Measurements from ENCODE around the gene PDGFRA.
"Not testable (repeated sequence)": the region's sequence is repeated elsewhere in the genome, so short reads cannot be mapped to it uniquely, and the experiment has no call there.

The PDGFRA gene

DNA sequence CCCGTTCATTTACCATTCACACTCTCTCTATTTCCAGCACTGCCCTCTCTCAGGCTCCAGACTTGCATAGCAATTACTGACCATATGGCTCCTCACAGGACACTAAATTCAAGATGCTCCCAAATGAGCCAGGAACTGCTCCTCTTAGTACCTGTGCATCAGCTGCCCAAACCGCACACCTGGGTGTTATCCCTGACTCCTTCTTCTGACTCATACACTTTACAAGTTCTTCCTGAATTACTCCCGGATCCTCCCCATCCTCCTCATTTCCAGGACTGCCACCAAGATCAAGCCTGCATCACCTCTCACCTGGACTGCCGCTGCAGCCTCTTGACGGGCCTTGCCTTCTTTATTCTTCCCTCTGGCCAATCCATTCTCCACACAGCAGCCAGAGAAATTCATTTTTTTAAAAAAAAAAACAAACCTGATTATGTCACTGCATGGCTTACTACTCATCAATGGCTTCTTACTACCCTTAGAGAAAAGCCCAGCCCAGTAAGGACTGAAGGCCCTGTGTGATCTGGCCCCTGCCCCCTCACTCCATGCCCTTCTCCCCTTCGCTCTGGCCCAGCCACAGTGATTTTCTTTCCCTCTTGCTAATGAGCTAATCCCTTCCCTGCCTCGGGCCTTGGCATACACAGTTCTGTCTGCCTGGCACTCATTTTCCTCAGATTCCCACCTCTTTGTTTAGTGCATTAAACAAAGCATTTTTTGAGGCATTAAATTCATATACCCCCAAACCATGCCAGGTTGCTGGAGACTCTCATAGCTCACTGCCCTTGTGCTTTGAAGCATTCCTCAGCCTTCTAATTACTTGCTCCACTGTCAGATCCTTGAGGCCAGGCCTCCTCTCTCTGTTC lies 92.0 kb downstream of the PDGFRA start:
- POLR2A ChIA-PET = no interaction called here
- TF ChIP-seq ZNF384 (IDR thresholded peaks at IDR 0.05) = no peak
- TF ChIP-seq SP1 (IDR thresholded peaks at IDR 0.05) = no peak
- TF ChIP-seq CTBP1 (IDR thresholded peaks at IDR 0.05; ENCODE audit: borderline replicate concordance) = no peak
- TF ChIP-seq FOXA1 (IDR thresholded peaks at IDR 0.05) = no peak
- no peak for TF ChIP-seq L3MBTL2 (conservative IDR thresholded peaks at IDR 0.05)
- TF ChIP-seq LEF1 (IDR thresholded peaks at IDR 0.05; ENCODE audit: borderline replicate concordance) = no peak
- no peak for TF ChIP-seq FOXM1 (IDR thresholded peaks at IDR 0.05; ENCODE audit: borderline replicate concordance)
- no peak for TF ChIP-seq HDGF (IDR thresholded peaks at IDR 0.05; ENCODE audit: borderline replicate concordance)
- no peak for TF ChIP-seq NFRKB (IDR thresholded peaks at IDR 0.05)
- no peak for TF ChIP-seq ELF4 (IDR thresholded peaks at IDR 0.05)
- no peak for TF ChIP-seq FOXK2 (IDR thresholded peaks at IDR 0.05)
- TF ChIP-seq TARDBP (IDR thresholded peaks at IDR 0.05) = no peak
- no peak for TF ChIP-seq BHLHE40 (IDR thresholded peaks at IDR 0.05; ENCODE audit: borderline replicate concordance)
- TF ChIP-seq, protein P1, sequence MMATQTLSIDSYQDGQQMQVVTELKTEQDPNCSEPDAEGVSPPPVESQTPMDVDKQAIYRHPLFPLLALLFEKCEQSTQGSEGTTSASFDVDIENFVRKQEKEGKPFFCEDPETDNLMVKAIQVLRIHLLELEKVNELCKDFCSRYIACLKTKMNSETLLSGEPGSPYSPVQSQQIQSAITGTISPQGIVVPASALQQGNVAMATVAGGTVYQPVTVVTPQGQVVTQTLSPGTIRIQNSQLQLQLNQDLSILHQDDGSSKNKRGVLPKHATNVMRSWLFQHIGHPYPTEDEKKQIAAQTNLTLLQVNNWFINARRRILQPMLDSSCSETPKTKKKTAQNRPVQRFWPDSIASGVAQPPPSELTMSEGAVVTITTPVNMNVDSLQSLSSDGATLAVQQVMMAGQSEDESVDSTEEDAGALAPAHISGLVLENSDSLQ (IDR thresholded peaks at IDR 0.05) = no peak
- no peak for TF ChIP-seq SUZ12 (IDR thresholded peaks at IDR 0.05)
- no peak for DNase-seq (ENCODE audit: extremely low spot score)
- CTCF ChIA-PET = interaction anchor here (0.7 kb wide), 1 partner anchor 123 kb away, joined by 4 read pairs; no protein-coding TSS in a partner anchor

DNA sequence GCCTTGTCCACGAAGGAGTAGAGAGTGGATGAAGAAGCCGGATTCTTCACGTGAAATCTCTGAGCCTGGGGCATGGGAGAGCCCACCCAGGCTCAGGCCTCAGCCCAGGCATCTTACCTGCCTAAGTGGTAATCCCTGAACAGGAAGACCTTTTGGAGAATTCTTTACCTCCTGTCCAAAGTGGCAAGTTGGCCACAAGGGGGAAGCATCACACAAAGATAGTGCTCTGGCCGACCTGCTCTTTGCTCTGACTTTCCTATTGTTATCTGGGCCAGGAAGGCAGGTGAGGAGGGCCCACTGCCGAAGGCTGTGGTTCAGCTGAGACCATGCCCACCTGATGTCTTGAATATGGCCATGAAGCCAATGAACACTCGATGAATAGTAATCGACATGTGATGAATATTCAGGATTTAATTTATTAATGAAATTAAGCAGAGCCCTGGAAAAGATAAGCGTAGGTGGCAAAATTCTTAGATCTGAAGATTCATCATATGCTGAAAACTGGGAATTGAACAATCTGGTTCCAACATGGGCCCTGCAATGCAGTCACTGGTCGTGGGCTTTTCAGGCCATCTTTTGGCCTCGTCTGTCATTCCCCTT lies 93.8 kb downstream of the PDGFRA start:
- ChIA-PET CTCF (no interaction called here), POLR2A (no interaction called here)
- DNase-seq (ENCODE audit: extremely low spot score) = peak; percentile 74
- no peak for TF ChIP-seq FOXM1 (IDR thresholded peaks at IDR 0.05; ENCODE audit: borderline replicate concordance)
- TF ChIP-seq L3MBTL2 (conservative IDR thresholded peaks at IDR 0.05) = no peak
- TF ChIP-seq BHLHE40 (IDR thresholded peaks at IDR 0.05; ENCODE audit: borderline replicate concordance) = no peak
- no peak for TF ChIP-seq LEF1 (IDR thresholded peaks at IDR 0.05; ENCODE audit: borderline replicate concordance)
- no peak for TF ChIP-seq SP1 (IDR thresholded peaks at IDR 0.05)
- no peak for TF ChIP-seq TARDBP (IDR thresholded peaks at IDR 0.05)
- no peak for TF ChIP-seq CTBP1 (IDR thresholded peaks at IDR 0.05; ENCODE audit: borderline replicate concordance)
- TF ChIP-seq SUZ12 (IDR thresholded peaks at IDR 0.05) = no peak
- TF ChIP-seq FOXA1 (IDR thresholded peaks at IDR 0.05) = no peak
- no peak for TF ChIP-seq NFRKB (IDR thresholded peaks at IDR 0.05)
- no peak for TF ChIP-seq ZNF384 (IDR thresholded peaks at IDR 0.05)

DNA sequence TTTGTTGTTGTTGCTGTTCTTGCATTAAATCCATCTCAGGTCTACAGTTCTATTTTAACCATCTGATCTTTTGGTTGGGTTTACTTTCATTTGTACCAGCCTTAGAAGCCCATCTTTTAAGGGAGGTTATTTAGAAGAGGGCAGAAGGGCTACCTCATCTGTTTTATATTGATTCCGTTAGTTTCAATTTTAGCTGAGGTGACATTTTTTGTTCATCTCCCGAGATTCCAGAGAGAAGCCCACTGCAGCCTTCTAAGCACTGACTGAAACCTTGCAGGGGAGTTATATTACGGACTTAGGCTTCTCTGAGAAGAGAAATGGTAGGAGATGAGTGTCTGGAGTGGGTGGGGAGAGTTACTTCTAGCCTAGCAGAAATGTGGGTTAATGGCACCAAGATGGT lies 101.8 kb downstream of the PDGFRA start:
- CTCF ChIA-PET = no interaction called here
- POLR2A ChIA-PET = no interaction called here
- no peak for DNase-seq (ENCODE audit: extremely low spot score)

DNA sequence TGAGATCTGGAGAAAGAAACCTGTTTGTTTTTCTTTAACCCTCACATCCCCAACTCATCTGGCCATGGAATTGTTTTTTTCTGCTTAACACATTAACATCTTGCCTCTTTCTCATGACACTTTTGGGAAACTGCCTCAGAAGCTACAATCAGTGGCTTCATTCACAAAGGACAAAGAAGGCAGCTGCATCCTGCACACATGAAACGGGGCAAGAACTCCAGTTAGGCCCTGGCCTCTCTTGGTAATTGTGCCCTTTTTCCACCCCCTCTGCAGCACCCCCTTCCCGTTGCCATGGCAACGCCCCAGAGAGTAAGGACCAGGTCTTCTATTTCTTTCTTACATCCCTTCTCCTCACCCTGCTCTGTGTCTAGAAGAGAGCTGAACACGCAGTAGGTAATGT lies 103.4 kb downstream of the PDGFRA start:
- ChIA-PET CTCF (no interaction called here), POLR2A (no interaction called here)
- no peak for TF ChIP-seq ARNT (IDR thresholded peaks at IDR 0.05)
- no peak for TF ChIP-seq SUZ12 (IDR thresholded peaks at IDR 0.05)
- no peak for TF ChIP-seq CTBP1 (IDR thresholded peaks at IDR 0.05; ENCODE audit: borderline replicate concordance)
- TF ChIP-seq HDGF (IDR thresholded peaks at IDR 0.05; ENCODE audit: borderline replicate concordance) = no peak
- TF ChIP-seq BHLHE40 (IDR thresholded peaks at IDR 0.05; ENCODE audit: borderline replicate concordance) = no peak
- TF ChIP-seq ELF4 (IDR thresholded peaks at IDR 0.05) = no peak
- no peak for TF ChIP-seq FOXA1 (IDR thresholded peaks at IDR 0.05)
- TF ChIP-seq, protein P1 (IDR thresholded peaks at IDR 0.05) = no peak
- TF ChIP-seq TARDBP (IDR thresholded peaks at IDR 0.05) = no peak
- TF ChIP-seq L3MBTL2 (conservative IDR thresholded peaks at IDR 0.05) = no peak
- TF ChIP-seq FOXK2 (IDR thresholded peaks at IDR 0.05) = no peak
- no peak for TF ChIP-seq LEF1 (IDR thresholded peaks at IDR 0.05; ENCODE audit: borderline replicate concordance)
- no peak for TF ChIP-seq SP1 (IDR thresholded peaks at IDR 0.05)
- TF ChIP-seq FOXM1 (IDR thresholded peaks at IDR 0.05; ENCODE audit: borderline replicate concordance) = no peak
- no peak for DNase-seq (ENCODE audit: extremely low spot score)

More for the DNA sequence above, 101.8 kb downstream of the PDGFRA start:
- TF ChIP-seq FOXK2 (IDR thresholded peaks at IDR 0.05) (no peak), ELF4 (IDR thresholded peaks at IDR 0.05) (no peak), BHLHE40 (IDR thresholded peaks at IDR 0.05; ENCODE audit: borderline replicate concordance) (no peak), L3MBTL2 (conservative IDR thresholded peaks at IDR 0.05) (no peak), FOXA1 (IDR thresholded peaks at IDR 0.05) (no peak), SUZ12 (IDR thresholded peaks at IDR 0.05) (no peak), ZNF384 (IDR thresholded peaks at IDR 0.05) (no peak), FOXM1 (IDR thresholded peaks at IDR 0.05; ENCODE audit: borderline replicate concordance) (no peak), CTBP1 (IDR thresholded peaks at IDR 0.05; ENCODE audit: borderline replicate concordance) (no peak), TARDBP (IDR thresholded peaks at IDR 0.05) (no peak), LEF1 (IDR thresholded peaks at IDR 0.05; ENCODE audit: borderline replicate concordance) (no peak), NFRKB (IDR thresholded peaks at IDR 0.05) (no peak), ARNT (IDR thresholded peaks at IDR 0.05) (no peak), SP1 (IDR thresholded peaks at IDR 0.05) (no peak), HDGF (IDR thresholded peaks at IDR 0.05; ENCODE audit: borderline replicate concordance) (no peak)
- TF ChIP-seq, protein P1 (IDR thresholded peaks at IDR 0.05) = no peak

DNA sequence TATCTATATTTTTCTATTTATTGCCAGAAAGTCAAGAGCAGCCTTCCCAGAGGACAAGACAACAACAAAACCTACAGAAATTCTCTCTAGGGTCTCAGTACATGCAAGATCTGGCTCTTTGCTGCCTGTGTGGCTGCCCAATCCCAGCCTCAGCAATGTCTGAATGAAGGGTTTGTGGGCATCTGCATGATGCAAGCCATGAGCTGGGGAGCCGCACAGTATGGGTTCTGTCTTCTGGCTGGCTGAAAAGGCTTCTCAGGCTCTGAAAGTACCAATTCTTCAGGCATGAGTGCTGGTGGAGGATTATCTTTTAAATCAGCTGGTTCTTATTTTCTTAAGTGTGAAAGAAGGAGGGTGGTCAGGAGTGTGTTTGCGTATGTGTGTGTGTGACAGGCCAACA lies 104.6 kb downstream of the PDGFRA start:
- ChIA-PET POLR2A (no interaction called here), CTCF (interaction anchor here (0.8 kb wide), 1 partner anchor 100 kb away, joined by 7 read pairs; no protein-coding TSS in a partner anchor)
- no peak for DNase-seq (ENCODE audit: extremely low spot score)
- no peak for TF ChIP-seq FOXM1 (IDR thresholded peaks at IDR 0.05; ENCODE audit: borderline replicate concordance)
- no peak for TF ChIP-seq SP1 (IDR thresholded peaks at IDR 0.05)
- no peak for TF ChIP-seq ARNT (IDR thresholded peaks at IDR 0.05)
- no peak for TF ChIP-seq FOXA1 (IDR thresholded peaks at IDR 0.05)
- no peak for TF ChIP-seq BHLHE40 (IDR thresholded peaks at IDR 0.05; ENCODE audit: borderline replicate concordance)

DNA sequence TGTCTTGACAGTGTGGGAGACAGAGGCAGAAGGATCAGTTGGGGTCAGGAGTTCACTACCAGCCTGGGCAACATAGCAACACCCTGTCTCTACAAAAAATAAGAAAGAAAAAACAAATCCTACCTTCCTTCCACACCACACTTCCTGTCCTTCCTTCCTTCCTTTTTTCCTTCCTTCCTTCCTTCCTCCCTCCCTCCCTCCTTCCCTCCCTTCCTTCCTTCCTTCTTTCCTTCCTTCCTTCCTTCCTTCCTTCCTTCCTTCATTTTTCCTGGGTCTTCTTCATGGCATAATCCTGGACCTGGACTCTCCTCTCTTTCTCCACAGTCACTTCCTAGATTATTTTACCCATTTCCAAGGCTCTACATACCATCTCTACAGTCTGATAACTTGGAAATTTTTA lies 105.7 kb downstream of the PDGFRA start:
- POLR2A ChIA-PET; DNase-seq (ENCODE audit: extremely low spot score); CTCF ChIA-PET: not testable (repeated sequence)
